Activated T-cell treated with anti-CD3 and anti-CD28 coated beads for 4 hours (primary cell): ENCODE measurements around the gene PTX3.

ENCODE experiments used
- DNase-seq: peaks from one replicate; pipeline ENCODE4 v3.0.0-alpha.2; 2020

PTX3 gene

DNA sequence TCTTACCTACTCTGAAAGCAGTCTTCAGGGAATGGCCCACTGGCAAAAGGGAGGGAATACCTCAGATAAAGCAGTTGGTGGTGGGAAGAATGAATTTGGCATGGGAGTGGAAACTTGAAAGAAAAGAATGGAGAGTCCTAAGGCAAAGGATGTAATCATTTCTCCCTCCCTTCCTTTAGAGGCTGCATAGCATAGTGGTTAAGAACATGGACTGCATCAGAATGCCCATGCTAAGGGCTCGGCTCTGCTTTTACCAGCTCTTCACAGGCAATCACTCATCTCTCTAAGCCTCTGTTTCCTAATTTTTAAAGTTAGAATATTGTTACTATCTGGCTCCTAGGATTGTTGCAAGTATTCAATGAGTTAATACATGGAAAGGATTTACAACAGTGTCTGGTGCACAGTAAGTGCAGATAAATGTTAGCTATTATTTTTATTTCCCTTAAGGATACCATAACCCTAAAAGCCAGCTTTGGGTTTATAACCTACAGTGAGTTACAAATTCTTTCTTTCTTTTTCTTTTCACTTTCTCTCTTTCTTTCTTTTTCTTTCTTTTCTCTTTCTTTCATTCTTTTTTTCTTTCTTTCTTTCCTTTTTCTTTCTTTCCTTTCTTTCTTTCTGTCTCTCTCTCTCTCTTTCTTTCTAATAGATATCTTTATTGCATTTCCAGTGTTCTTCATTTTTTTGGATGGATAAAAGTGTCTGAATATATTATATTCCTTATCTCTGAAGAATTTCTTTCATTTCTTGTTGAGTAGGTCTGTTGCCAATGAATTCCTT, 43.0 kb downstream of the PTX3 start:
- no peak for DNase-seq

DNA sequence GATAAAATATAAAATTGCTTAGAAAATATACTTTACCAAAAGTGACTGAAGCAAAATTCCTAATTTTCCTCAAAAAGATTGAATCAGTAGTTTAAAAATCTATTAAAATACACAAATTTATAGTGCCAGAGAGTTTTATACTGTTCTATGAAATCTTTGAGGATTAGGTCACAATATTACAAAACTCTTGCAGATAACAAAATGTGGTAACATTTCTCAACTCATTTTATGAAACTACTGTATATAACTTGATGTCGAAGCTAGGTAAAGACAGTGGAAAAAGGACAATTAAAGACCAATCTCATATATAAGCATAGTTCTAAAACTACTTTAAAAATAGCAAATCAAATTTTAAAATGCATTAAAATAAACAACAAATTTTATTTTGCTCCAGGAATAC, 50.7 kb downstream of the PTX3 start:
- DNase-seq, result no peak

DNA sequence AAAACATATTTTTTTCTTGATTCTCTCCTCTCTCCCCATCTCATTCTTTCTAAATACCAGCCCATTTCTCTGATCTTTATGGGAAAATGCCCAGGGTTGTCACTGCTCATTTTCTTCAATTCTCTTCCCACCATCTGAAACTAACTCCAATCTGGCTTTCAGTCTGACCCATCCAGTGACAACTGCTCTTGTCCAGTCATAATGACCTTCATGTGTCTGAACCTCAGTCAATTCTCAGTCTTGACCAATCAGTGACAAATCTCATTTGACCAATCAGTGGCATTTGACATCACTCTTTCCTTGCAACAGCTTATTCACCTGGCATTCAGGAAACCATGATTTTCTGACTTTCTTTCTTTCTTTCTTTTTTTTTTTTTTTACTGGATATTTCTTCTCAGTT, 51.5 kb downstream of the PTX3 start:
- no peak for DNase-seq

- DNase-seq, result no peak
These were observed 54.5 kb downstream of the PTX3 start for GRCh38 chr3:157491136-157491535.
